Endothelial cell of umbilical vein (primary cell): ENCODE data around the gene STAC2.

ENCODE experiments used
- CTCF ChIP-seq, 2 donors: IDR thresholded peaks; 1 replicate in 1 of 2; 2 replicates in 1 of 2; pipeline ENCODE4 v1.5.1; 2011; ENCODE audit warnings: low read length in 2 of 2, mild to moderate bottlenecking in 2 of 2, moderate library complexity in 2 of 2, control low read depth in 1 of 2, inconsistent platforms in 1 of 2, low read depth in 1 of 2; ENCODE audit not compliant: insufficient read depth in 1 of 2; ENCODE audit errors: extremely low read depth in 1 of 2
- EZH2 ChIP-seq: IDR thresholded peaks from 2 replicates; pipeline ENCODE4 v1.6.1; 2012; ENCODE audit warnings: borderline replicate concordance, low read depth, mild to moderate bottlenecking, moderate library complexity, low read length, inconsistent platforms; ENCODE audit not compliant: severe bottlenecking
- FOS ChIP-seq: IDR thresholded peaks from 2 replicates; pipeline ENCODE4 v1.6.1; 2011; ENCODE audit warnings: mild to moderate bottlenecking, low read length, moderate library complexity, borderline replicate concordance; ENCODE audit not compliant: insufficient read depth
- MAX ChIP-seq: IDR thresholded peaks from 2 replicates; pipeline ENCODE4 v1.6.1; 2011; ENCODE audit not compliant: insufficient read depth, insufficient read length
- POLR2A ChIP-seq: IDR thresholded peaks from 2 replicates; pipeline ENCODE4 v1.6.1; 2012; ENCODE audit warnings: low read depth, mild to moderate bottlenecking, control low read depth, low read length
- POLR2AphosphoS5 ChIP-seq: IDR thresholded peaks from 2 replicates; pipeline ENCODE4 v1.6.1; 2012; ENCODE audit warnings: low read depth, mild to moderate bottlenecking, control low read depth, low read length, moderate library complexity; ENCODE audit not compliant: insufficient read depth

- TF ChIP-seq CTCF (IDR thresholded peaks at IDR 0.05; ENCODE audit: extremely low read depth in 1 of 2, insufficient read depth in 1 of 2, low read depth in 1 of 2, low read length in 2 of 2) (no peak), POLR2AphosphoS5 (no peak), POLR2A (no peak), MAX (no peak), EZH2 (no peak), FOS (no peak)
These were observed 21.5 kb downstream of the STAC2 start for GRCh38 chr17:39204245-39204644.
